Activated CD4-positive, alpha-beta T cell treated with anti-CD3 and anti-CD28 coated beads for 4 hours (primary cell): ENCODE data around the gene TCF7L1.

ENCODE experiments used
- DNase-seq, 2 donors: peaks; one replicate each; pipeline ENCODE4 v3.0.0-alpha.2; 2020

Gene TCF7L1

DNA sequence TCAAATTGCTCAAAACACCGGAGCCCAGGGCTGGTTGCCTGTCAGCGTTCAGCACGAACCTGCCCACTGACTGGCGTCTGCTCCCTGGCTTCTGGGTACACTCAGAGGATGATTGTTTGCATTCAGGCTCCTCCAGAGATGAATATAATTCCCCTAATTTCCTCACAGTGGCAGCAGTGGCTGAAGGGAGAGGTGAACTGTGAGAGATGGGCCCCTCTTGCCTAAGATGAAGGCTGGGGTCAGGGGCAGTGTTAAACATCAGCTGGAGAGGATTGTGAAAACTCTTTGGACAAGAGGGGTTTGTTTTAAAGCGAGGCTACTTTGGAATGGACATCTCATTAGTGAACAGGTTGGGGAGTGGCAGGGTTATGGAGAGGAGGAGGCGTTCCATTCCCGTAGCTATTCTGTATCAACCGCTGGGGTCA is 31.0 kb downstream of the TCF7L1 start:
- no peak for DNase-seq

DNA sequence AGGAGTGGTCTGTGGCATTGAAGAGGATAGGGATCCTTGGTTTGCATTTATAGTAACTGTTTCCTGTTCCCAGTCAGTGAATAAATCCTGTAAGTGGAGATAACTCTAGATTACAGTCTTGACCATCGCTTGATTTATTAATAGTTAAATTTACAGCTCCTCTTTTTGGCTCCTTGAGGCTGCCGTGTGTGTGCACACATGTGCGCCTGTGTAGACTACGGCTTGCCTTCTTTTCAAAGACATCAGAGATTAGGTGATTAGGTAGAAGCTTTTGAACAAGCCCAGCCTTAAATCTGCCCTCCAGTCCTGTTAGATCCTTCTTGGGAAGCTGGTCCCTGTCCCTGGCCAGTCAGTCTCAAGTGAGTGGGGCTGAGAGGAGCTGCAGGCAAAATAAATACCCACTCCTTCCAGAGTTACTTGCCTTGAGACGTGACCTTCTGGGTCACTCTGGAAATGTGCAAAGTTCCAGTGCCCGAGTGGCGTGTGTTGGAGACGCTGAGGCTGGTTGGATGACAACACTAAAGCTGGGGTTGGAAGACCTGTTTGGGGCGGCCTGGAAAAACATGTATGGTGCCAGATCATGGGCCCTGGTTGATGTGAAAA is 32.0 kb downstream of the TCF7L1 start:
- DNase-seq: no peak

DNA sequence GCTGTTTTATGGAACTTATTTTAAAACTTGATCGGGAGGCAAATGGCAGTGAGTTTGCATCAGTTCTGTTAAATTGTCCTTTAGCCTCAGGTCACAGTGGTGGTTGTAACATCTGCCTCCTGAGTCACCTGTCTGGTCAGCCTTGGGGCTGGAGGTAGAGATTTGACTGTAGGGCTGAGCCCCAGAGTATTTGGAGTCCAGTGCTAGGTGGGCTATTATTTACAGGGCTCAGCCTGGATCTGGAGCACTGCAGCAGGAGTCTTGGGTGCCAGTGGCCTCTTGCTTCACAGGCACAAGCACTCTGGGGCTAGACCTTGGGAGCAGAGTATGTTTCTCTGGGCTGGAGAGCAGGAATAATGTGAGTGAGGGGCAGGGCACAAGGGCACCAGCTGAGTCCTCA is 32.8 kb downstream of the TCF7L1 start:
- DNase-seq: no peak

DNA sequence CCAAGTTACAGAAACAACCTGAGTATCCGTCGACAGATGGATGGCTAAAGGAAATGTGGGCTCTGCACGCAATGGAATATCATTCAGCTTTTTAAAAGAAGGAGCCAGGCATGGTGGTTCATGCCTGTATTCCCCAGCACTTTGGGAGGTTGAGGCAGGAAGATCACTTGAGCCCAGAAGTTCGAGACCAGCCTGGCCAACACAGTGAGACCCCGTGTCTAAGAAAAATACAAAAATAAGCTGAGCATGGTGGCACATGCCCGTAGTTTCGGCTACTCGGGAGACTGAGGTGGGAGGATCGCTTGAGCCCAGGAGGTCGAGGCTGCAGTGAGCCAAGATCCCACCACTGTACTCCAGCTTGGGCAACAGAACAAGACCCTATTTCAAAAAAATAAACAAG is 34.3 kb downstream of the TCF7L1 start:
- DNase-seq: no peak

DNA sequence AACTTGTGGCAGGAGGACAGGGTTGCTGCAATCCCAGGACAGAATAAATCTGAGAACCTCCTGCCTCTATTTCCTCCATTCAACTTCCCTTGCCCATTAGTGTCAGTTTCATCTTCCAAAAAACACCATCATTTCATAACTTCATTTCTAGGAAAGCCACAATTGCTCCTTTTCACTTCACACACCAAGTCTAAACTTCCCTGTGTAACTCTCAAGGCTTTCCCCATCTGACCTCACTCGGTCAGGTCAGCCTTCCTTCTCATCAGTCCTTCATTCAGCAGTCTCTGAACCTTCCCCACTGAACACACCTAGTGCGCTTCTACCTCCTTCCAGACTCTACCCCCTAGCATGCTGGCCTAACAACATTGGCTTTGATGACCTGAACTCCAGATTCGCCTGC is 35.8 kb downstream of the TCF7L1 start:
- no peak for DNase-seq

DNA sequence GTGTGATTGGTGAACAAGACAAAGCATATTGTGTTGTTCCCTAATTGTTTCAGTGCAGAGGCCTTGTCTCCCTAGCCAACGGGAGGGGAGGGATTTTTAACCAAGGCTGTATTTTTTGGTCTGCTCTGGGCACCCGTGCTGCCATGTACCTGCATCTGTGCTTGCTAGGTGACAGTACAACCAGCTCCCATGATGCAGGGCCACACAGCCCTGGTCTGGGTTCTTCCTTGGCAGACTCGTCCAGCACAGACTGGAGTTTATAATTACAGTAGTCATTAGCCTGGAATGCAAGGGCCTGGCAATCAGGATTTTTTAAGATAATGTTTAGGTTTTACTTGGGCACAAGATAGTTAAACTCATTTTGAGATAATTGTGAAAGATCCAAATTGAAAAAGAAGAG is 36.4 kb downstream of the TCF7L1 start:
- no peak for DNase-seq

DNA sequence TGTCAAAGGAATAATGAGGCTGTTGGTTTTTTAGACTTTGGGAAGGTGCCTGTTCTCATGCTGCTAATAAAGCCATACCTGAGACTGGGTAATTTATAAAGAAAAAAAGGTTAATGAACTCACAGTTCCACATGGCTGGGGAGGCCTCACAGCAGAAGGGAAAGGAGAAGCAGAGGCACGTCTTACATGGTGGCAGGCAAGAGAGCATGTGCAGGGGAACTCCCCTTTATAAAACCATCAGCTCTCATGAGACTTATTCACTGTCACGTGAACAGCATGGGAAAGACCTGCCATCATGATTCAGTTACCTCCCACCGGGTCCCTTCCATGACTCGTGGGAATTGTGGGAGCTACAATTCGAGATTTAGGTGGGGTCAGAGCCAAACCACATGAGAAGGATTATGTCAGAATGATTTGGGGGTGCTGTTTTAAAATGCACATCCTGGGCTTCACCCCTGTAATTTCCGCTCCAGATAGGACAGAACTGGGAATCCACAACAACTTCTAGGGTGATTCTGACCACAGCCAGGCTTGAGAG is 37.8 kb downstream of the TCF7L1 start:
- no peak for DNase-seq

DNA sequence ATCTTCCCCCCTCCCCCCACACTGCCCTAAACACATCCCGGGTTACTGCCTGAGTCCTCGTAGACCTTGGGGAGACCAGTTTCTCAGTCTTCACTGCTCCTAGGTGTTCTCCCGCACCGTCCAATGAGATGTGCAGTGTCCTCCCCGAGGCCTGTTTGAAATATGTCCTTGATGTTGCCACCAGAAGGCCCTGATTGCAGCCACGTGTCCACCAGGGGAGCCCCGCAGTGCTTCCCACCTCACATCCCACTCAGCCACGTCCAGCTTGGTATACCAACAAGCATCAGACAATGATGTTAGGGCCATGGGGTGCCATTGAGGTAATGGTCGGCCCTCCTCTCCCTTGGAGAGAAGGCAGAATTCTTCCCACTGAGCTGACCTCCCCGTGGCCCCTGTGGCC is 38.7 kb downstream of the TCF7L1 start:
- DNase-seq: no peak

DNA sequence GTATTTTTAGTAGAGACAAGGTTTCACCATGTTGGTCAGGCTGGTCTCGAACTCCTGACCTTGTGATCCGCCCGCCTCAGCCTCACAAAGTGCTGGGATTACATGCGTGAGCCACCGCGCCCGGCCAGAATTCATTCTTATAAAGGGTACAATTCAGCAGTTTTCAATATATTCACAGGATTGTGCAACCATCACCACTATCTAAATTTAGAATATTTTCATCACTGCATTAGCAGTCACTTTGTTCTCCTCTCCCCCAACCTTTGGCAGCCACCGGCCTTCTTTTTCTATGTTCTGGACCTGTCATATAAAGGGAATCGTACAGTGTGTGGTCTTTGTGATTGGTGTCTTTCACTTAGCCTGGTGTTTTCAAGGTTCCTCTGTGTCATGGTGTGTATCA is 40.7 kb downstream of the TCF7L1 start:
- no peak for DNase-seq

DNA sequence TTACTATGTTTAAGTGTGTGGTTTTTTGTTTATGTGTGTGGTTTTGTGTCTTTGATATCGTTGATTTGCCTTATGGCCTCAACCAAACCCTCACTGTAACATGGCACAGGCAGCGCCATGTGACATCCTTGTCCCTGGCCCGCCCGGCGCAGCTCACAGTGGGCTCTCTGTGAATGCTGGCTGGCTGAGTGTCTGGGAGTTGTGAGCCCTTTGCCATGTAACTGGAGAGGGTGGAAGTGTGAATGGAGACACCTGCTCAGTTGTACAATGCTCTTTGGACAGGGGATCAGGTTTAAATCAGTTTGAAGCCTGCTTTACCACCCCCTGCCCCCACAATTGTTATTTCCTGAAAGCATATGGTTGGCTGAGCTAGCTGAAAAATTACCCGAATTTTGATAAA is 41.8 kb downstream of the TCF7L1 start:
- no peak for DNase-seq

DNA sequence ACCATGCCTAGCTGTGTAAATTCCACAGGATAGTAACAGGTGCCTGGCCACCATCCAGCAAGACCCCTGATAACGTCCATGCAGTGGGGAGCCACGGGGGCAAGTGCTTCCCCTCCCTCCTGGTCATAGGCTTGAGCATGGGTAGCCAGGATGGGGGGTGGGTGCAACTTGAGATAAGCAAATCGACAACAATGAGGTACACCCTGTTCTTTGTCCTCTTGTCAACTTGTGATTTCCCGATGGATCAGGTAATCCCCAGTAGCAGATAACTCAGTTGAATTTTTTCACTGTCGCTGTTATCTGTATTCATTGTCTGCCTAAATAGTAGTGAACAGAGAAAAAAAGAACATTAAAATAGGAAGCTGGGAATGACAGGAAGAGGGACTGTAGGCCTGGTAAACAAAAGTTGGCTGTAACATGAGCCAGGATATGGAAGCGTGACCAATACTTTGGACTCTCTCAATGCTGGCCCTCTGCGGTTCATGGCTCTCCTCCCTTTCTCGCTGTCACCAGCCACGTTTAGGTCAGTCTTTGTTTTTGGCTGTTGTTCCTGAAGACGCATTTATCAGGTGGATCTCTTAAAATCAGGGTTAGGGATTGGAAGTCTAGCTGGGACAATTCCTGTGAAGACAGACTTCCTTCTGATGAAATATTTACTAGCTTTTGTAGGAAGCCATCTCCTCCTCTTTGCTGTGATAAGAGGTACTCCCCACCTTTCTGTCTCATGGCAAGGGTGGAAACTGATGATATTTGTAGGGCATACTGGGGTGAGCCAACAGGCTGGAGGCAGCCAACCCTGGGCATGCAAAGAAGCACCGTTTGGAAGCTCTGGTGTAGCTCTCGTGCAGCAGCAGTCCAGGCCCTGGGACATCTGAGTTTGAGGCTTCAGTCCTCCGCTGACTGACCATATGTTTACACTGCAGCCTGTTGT is 42.4 kb downstream of the TCF7L1 start:
- DNase-seq: no peak

DNA sequence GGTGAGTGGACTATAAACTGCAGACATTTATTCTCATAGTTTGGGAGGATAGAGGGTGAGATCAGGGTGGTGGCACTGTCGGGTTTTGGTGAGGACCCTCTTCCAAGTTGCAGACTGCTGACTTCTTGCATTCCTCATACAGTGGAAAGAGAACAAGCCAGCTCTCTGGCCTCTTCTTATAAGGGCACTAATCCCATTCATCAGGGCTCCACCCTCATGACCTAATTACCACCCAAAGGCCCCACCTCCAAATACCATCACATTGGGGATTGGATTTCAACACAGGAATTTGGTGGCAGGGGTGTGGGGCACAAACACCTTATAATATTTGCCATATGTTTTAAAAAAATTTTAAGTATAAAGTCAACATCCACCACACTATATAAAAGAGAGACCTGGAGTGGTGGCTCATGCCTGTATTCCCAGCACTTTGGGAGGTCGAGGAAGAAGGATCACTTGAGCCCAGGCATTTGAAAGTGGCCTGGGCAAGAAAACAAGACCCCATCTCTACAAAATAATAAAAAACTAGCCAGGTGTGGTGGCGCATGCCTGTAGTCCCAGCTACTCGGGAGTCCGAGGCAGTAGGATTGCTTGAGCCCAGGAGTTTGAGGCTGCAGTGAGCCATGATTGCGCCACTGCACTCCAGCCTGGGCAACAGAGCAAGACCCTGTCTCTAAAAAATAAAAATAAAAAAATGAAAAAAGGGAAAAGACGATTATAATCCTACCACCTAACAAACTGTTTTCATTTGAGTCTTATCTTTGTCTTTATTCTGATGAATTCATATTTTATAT is 44.0 kb downstream of the TCF7L1 start:
- DNase-seq: no peak

DNA sequence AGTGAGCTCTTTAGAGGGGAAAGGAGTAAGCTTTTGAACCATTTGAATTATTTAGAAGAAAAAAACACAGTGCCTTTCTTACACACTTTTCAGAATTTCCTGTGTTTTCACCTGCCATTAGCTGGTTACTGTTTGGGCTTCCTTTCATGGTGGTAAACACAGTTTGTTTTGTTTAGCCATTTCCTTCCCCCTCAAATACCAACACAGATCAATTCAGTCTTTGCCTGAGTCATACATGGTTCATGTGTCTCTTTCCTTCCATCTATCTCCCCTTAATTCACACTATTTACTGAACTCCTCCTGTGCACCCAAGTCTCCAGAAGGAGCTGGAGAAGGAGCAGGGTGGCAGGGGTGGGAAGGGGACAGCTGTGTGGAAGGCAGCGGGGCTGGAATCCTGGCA is 45.0 kb downstream of the TCF7L1 start:
- DNase-seq: no peak

DNA sequence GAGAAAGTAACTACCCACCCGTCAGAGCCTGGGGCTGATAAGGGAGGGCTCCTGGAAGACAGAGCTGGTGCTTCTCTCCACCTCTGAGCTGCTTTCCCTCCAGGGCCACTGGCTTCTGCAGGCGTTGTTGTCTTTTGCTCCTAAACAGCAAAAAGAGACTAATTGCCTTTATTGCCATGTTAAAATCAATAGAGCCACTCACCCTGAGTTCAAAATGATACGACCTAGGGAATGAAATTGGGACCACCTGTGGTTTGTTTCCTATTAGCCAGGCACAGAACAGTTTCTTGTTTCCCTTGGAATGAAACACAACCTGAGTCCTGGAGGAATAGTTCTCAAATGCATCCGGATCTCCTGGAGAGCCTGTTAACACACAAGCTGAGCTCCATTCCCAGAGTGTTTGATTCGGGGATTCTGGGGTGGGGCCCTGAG is 45.8 kb downstream of the TCF7L1 start:
- DNase-seq: no peak

DNA sequence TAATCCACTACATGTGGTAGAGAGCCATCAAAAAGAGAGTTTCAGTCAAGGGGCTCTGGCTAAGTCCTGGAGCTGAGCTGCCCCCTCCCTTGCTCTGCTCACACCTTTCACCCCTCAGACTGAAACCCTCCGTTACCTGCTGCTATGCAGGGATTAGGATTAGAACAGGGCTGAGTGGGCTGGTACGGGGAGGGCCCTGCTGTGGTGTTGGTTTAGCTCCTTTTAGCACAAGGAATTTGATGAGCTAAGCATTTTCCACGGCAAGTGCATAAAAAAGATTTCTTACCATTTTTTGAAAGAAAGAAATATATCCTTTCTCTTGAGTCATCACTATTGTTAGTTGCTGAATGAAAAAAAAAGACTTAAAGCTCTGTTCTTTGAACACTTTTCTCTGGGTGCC is 46.3 kb downstream of the TCF7L1 start:
- no peak for DNase-seq

DNA sequence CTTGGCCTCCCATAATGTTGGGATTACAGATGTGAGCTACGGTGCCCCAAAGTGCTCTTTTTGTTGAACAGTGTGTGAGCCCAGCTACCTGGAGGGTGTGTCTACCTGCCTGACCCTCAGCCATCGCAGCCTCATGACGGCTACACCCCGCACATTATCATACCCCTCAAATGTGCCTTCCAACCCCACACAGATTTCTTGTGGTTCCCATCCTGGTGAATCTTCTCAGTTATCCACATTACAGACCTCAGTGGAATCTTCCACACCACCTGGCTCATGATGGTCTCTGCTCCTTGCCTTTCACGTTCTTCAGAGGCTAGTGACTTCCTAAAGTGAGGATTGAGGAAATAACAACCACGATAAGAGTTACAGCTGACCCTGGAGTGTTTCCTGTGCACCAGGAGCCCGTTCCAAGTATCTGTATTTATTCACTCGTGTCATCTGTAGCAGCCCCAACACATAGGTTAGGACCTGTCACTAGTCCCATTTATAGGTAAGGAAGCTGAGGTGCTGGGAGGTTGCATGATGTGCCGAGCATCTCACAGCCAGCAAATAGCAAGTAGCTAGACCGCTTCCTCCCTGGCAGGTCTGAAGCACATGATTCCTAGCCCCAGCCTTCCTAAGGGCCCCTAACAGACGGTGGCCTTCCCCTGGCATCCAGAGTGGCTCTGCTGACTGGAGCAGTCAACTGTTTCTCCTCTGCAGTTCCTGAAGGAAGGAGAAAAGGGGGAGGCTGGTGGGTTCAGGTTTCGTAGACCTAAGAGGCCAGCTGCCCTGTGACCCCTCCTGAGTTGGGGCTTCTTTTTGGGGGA is 47.3 kb downstream of the TCF7L1 start:
- no peak for DNase-seq

DNA sequence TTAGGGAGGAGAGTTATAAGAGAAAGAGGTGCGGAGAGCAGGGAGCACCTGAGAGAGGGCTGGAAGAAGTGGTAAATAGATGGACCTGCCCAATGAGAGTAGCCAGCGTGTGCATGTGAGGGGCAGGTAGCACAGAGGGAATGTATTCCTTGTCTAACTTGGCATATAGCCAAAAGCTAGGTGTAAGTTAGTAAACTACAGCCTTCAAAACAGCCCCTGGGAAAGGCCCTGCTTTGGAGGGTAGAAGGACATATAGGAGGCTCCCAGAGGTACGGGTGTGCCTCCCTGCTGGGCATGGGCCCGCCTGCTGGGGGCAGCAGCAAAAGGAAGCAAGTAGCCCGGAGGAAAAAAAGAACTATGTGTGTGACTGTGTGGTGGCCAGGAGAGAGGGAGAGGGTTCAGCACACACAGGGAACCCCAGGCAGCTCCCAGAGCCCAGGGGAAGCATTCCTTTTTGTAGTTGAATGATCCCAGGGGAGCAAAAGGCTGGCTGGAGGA is 48.0 kb downstream of the TCF7L1 start:
- no peak for DNase-seq

DNA sequence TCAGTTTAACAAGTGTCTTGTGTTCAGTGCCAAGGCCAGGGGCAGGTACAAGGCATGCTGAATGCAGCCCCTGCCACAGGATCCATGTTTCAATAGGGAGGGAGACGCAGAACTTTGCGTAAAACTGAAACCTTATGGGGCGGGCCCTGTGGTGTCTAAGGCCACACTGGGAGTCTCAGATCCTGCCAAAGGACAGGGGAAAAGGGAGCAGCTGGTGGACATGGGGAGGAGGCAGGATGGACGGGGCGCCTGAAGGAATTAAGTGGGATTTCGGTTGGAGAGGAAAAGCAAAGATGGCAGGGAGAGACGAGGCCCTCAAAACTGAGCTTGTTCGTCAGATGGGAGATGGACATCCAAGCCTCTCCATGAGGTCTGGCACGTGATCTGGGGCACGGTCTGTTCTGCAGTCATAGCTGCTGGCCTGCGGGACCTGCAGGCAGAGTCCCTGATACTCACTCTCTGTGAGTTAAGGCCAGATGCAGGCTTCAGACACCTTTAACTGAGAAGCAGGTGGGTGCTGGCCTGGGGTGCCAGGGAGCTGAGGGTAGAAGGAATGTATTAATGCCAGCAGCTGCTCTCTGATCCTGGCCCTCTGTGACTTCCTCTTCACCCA is 48.8 kb downstream of the TCF7L1 start:
- DNase-seq: no peak

DNA sequence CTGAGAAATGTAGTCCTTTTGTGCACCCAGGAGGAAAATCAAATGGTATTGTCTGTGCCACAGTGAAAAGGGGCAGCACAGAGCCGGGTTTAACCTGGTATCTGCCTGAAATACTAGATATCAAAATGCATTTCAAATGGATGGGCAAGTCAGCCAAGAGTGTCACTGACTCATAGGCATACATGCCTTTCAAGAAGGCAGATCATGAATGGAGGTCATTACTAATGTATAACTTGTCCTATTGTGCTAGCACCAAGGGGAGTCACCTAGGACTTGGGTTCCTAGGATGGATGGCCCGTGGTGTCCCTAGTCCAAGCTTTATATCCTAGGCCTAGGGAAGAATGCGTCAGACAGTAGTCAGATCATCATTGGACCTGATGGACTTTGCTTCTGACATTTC is 49.9 kb downstream of the TCF7L1 start:
- no peak for DNase-seq

DNA sequence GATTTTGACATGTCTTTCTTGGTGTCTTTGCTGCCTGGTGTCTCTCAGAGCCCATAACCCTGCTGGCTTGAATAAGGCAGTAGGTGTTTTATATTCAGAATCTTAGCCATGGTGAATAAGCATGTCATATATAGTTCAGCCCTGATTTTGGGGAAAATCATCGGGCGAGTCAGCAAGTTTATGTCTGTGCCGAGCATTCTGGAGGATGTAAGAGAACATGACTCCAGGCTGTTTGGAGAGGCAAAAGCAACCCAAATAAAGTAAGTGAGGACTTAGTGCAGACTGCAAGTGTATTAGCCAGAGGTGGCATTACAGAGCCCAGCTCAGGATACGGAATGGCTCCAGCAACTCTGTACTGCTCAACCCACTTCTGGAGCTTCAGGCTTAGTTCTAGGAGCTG is 50.3 kb downstream of the TCF7L1 start:
- DNase-seq: no peak

DNA sequence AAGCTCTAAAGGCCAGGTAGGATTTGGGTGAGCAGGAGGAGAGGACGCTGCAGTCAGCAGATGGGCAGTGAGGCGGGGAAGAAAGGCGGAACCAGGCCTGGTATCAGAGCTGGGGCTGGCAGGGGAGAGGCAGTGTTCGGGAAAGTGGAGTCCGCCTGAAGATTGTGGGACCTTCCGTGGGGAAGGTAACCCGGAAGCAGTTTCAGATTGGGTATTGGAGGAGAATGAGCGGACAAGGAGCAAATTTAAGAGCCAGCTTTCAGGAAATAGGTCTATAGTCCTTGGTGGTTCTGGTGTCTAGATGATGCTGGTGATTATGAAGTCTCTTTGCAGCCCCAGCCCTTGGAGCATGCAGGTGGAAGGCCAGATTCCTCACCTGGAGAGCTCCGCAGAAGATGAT is 51.0 kb downstream of the TCF7L1 start:
- no peak for DNase-seq

DNA sequence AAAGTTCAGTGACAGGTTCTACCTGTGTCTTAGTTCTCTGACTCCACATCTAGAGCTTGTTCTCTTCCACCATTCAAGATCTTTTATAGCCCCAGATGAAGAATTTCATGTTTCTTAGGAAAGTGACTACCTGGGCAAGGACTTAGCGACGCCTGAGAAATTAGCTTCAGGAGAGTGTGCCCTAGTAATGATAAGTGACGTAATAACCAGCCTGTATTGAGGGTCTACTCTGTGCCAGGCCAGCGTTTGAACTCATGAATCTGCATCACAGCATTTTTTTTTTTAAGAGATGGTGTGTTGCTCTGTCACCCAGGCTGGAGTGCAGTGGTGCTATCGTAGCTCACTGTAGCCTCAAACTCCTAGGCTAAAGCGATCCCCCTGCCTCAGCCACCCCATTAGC is 51.8 kb downstream of the TCF7L1 start:
- DNase-seq: no peak
